Measurements from ENCODE around the gene TIMM29. TPM values are rescaled to one million over a fixed set of nuclear protein-coding genes. Genes with fewer than 3 reads are reported as not detected.

The TIMM29 gene
- total RNA-seq, 1 donor from 2014 or later: 44.2 TPM

DNA sequence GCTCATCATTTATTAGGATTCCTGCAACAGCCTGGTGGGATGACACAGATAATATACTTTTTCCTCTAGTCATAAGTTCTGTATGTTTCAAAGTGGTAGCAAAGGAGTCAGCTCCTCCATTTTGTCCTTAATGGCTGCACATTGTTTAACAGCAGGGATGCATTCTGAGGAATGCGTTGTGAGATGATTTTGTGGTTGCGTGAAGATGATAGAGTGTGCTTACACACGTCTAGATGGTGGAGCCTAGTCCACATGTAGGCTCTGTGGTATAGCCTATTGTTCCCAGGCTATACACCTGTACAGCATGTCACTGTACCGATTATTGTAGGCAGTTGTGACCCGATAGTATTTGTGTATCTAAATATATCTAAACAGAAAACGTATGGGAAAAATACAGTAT, 36.8 kb downstream of the TIMM29 start:
- H3K27me3 ChIP-seq (ENCODE audit: control insufficient read depth, insufficient read depth, low read length): no peaks in the 10 kb centered on the region
- TF ChIP-seq CTCF (IDR thresholded peaks at IDR 0.05; ENCODE audit: insufficient read depth, low read length, poor library complexity, severe bottlenecking): no peak
- DNase-seq (ENCODE audit: low read depth): no peak
- H3K4me3 ChIP-seq (ENCODE audit: low read depth, low read length): no peak overlapping the region
- H3K36me3 ChIP-seq (ENCODE audit: control insufficient read depth, insufficient read depth, low read length): no peaks in the 10 kb centered on the region

GRCh38 chr19:10966809-10967208, 38.2 kb downstream of the TIMM29 start:
- H3K27me3 ChIP-seq (ENCODE audit: control insufficient read depth, insufficient read depth, low read length): no peaks in the 10 kb centered on the region
- DNase-seq (ENCODE audit: low read depth): no peak
- no peaks in the 10 kb centered on the region for H3K36me3 ChIP-seq (ENCODE audit: control insufficient read depth, insufficient read depth, low read length)
- no peak for TF ChIP-seq CTCF (IDR thresholded peaks at IDR 0.05; ENCODE audit: insufficient read depth, low read length, poor library complexity, severe bottlenecking)
- no peak overlapping the region for H3K4me3 ChIP-seq (ENCODE audit: low read depth, low read length)

DNA sequence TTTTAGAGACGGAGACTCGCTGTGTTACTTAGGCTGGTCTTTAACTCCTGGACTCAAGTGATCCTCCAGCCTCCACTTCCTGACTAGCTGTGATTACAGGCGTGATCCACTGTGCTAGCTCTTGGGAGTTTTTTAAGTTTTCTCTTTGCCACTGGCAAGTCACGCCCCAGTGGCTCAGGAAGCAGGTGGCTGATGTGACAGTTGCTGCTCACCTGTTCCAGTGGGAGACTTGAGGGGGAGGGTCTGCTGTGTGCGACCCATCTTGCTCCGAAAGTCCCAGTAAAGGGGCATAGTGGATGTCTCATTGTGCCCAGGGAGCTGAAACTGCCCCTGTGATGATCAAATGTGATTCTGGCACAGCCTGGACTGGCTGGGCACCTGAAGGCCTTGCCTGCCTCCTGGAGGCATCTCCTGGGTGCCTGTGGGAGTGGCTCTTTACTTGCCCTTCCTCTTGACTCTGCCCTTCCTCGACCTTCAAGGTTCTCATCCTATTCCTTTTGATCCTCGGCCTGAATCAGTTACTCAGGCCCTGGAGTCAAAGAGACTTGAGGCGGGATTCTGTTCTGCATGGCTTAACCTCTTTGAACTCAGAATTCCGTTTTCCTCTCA, 40.0 kb downstream of the TIMM29 start:
- Histone ChIP-seq H3K36me3 (ENCODE audit: control insufficient read depth, insufficient read depth, low read length) (no peaks in the 10 kb centered on the region), H3K27me3 (ENCODE audit: control insufficient read depth, insufficient read depth, low read length) (no peaks in the 10 kb centered on the region), H3K4me3 (ENCODE audit: low read depth, low read length) (no peak overlapping the region)
- DNase-seq (ENCODE audit: low read depth): no peak
- TF ChIP-seq CTCF (IDR thresholded peaks at IDR 0.05; ENCODE audit: insufficient read depth, low read length, poor library complexity, severe bottlenecking): no peak

DNA sequence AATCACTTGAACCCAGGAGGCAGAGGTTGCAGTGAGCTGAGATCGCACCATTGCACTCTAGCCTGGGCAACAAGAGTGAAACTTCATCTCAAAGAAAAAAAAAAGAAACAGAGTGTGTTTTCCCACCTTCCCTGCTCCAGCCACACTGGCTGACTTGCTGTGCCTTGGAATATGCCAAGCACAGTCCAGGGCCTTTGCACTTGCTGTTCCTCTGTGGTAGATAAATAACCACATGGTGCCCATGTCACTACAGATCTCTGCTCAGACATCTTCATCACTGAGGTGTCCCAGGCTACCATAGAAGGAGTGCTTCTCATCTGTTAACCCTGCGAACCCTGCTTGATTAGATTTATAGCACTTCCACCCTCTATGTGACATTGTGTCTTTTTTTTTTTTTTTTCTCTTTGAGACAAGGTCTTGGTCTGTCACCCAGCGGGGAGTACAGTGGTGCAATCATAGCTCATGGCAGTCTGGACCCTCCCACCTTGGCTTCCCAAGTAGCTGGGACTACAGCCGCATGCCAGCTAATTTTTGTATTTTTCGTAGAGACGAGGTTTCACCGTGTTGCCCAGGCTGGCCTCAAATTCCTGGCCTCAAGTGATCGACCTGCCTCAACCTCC, 42.6 kb downstream of the TIMM29 start:
- Histone ChIP-seq H3K27me3 (ENCODE audit: control insufficient read depth, insufficient read depth, low read length) (no peaks in the 10 kb centered on the region), H3K4me3 (ENCODE audit: low read depth, low read length) (no peak overlapping the region), H3K36me3 (ENCODE audit: control insufficient read depth, insufficient read depth, low read length) (no peaks in the 10 kb centered on the region)
- TF ChIP-seq CTCF (IDR thresholded peaks at IDR 0.05; ENCODE audit: insufficient read depth, low read length, poor library complexity, severe bottlenecking): no peak
- DNase-seq (ENCODE audit: low read depth): no peak

- TF ChIP-seq CTCF (IDR thresholded peaks at IDR 0.05; ENCODE audit: insufficient read depth, low read length, poor library complexity, severe bottlenecking): no peak
- DNase-seq (ENCODE audit: low read depth): no peak
- Histone ChIP-seq H3K4me3 (ENCODE audit: low read depth, low read length) (no peak overlapping the region), H3K36me3 (ENCODE audit: control insufficient read depth, insufficient read depth, low read length) (no peaks in the 10 kb centered on the region), H3K27me3 (ENCODE audit: control insufficient read depth, insufficient read depth, low read length) (no peaks in the 10 kb centered on the region)
Measured at GRCh38 chr19:10975374-10976130, 46.9 kb downstream of the TIMM29 start.
